A673 (cell line): ENCODE measurements around the gene TOP3B. TPM values are rescaled to one million over a fixed set of nuclear protein-coding genes. Genes with fewer than 3 reads are reported as not detected.

Source experiments
- BruUV-seq: library from RNA; stranded (reverse); fragments of 400-500 nt; replicated peaks from 2 replicates; lab custom pipeline; 2021; lab: Mats Ljungman, UMichigan
- CTCF ChIA-PET: fragments of 300-600 bp; sonication (Branson Sonifier 250); formaldehyde crosslinking; loops from one replicate; lab custom pipeline; 2022; ENCODE audit warnings: antibody characterized with exemption; lab: Charles Lee
- POLR2A ChIA-PET: fragments of 300-600 bp; sonication (Branson Sonifier 250); formaldehyde crosslinking; loops from one replicate; lab custom pipeline; 2022; ENCODE audit warnings: antibody characterized with exemption; ENCODE audit not compliant: low non-redundant PET; lab: Charles Lee
- DNase-seq: peaks from one replicate; pipeline ENCODE4 v3.0.0-alpha.2; 2015; ENCODE audit warnings: low spot score
- H3K27ac ChIP-seq: fragments of 200-600 bp; sonication (generic); 2 replicates; pipeline ENCODE4 v1.5.1; 2016; ENCODE audit warnings: mixed run types, low read depth, mild to moderate bottlenecking, mixed read lengths, antibody characterized with exemption, low read length; ENCODE audit not compliant: poor library complexity, severe bottlenecking
- H3K27me3 ChIP-seq: fragments of 200-600 bp; sonication (generic); replicated peaks from 2 replicates; pipeline ENCODE4 v1.6.1; 2017; ENCODE audit warnings: mixed run types, low read depth, mild to moderate bottlenecking, mixed read lengths, antibody characterized with exemption, low read length; ENCODE audit not compliant: insufficient read depth, poor library complexity
- H3K36me3 ChIP-seq: fragments of 200-600 bp; sonication (generic); 2 replicates; pipeline ENCODE4 v1.6.1; 2016; ENCODE audit warnings: mixed run types, mild to moderate bottlenecking, mixed read lengths, antibody characterized with exemption, low read length; ENCODE audit not compliant: insufficient read depth, poor library complexity, severe bottlenecking
- H3K4me1 ChIP-seq: fragments of 200-600 bp; sonication (generic); 2 replicates; pipeline ENCODE4 v1.6.1; 2017; ENCODE audit warnings: mixed run types, mild to moderate bottlenecking, mixed read lengths, antibody characterized with exemption, low read length; ENCODE audit not compliant: insufficient read depth, poor library complexity, severe bottlenecking
- H3K4me3 ChIP-seq: fragments of 200-600 bp; sonication (generic); 2 replicates; pipeline ENCODE4 v1.5.1; 2016; ENCODE audit warnings: low read depth, mixed run types, mild to moderate bottlenecking, mixed read lengths, low read length; ENCODE audit not compliant: poor library complexity, severe bottlenecking
- H3K9me3 ChIP-seq: fragments of 200-600 bp; sonication (generic); 2 replicates; pipeline ENCODE4 v1.6.1; 2016; ENCODE audit warnings: mixed run types, low read depth, mild to moderate bottlenecking, mixed read lengths, antibody characterized with exemption, low read length; ENCODE audit not compliant: poor library complexity, severe bottlenecking
- EZH2 ChIP-seq: fragments of 200-600 bp; sonication (generic); IDR thresholded peaks from 2 replicates; pipeline ENCODE4 v1.6.1; 2017; ENCODE audit warnings: borderline replicate concordance, low read depth, mild to moderate bottlenecking, mixed read lengths, antibody characterized with exemption, low read length; ENCODE audit not compliant: poor library complexity, severe bottlenecking
- intact Hi-C: fragments of 100-400 bp; cut with micrococcal nuclease; formaldehyde crosslinking; loops from one replicate; pipeline ENCODE4 v1.10.0; 2022; ENCODE audit not compliant: unreplicated experiment
- total RNA-seq: library from RNA; stranded (reverse); gene quantifications from 2 replicates; pipeline ENCODE4 v1.2.3, GENCODE V29; 2021
- TF ChIP-seq, protein P1 (sequence below): fragments of 300-800, 200-600 bp; sonication (generic); conservative IDR thresholded peaks from 2 replicates; pipeline ENCODE4 v1.5.1; 2017; ENCODE audit warnings: low read depth, mild to moderate bottlenecking, antibody characterized with exemption, low read length, moderate library complexity, mixed read lengths

Gene TOP3B
- total RNA-seq, 1 experiment from 2014 or later: 60.2 TPM

DNA sequence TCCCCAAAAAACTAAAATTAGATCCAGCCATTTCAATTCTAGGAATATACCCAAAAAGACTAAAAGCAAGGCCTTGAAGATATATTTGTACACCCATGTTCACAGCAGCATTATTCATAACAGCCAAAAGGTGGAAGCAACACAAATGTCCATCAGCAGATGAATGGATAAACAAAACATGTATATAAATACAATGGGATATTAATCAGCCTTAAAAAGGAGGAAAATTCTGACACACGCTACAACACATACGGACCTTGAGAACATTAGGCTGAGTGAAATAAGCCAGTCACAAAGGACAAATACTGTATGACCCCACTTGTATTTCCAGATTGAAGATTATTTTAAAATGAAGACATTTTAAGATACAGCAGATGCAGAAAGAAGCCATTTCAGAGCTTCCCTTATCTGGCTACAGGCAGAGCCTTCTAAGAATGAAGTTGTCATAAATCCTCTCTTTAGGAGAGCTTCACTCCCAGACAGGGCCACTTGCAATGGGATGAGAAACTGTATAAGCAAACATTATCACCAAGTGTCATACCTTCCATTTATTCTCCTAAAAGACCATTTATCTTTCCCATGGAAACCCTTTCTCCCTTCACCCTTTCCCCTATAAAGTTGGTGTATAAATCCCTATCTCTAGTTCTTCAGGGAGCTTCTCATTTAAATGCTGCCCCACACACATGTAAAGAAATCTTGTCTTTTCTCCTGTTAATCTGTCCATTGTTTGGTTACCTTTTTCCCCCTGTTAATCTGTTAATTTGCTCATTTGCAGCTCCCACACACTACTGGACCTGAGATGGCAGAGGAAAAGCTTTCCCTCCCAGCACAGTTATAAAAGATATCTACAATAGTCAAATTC lies 19.3 kb upstream of the TOP3B start:
- Histone ChIP-seq H3K27me3 (peaks cover 19% of the 10 kb centered on the region), H3K36me3 (no peaks in the 10 kb centered on the region), H3K4me3 (no peak overlapping the region), H3K4me1 (no peaks in the 10 kb centered on the region), H3K9me3 (no peaks in the 10 kb centered on the region), H3K27ac (no peak overlapping the region)
- ChIA-PET CTCF (no interaction called here), POLR2A (no interaction called here)
- TF ChIP-seq EZH2: no peak
- BruUV-seq: no TSS peak
- DNase-seq: no peak
- intact Hi-C loops: no loop called here

DNA sequence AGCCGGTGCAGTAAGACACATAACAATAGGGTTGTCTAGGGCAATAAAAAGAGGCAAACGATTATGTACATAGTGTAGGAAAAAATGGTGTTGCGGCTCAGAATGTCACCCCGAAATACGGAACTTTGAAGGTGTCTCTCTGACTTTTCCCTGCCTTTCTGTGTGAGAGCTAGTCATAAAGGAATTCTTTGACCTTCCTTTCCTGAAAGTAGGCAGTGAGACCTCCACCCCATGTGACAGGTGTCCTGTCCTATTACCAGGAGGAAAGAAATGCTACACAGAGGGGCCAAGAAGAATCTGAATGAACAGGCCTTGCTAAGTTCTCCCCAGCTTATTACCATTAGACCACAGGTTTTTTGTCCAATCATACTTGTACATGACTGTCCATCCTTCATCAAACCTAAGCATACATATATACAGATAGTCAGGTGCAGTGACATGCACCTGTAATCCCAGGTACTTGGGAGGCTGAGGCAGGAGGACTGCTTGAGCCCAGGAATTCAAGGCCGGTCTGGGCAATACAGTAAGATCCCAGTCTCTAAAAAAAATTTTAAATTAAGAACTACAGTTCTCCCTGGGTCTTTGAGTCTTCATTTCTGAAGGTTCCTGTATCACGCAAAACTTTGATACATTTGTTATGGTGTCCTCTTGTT lies 16.1 kb upstream of the TOP3B start:
- ChIA-PET CTCF (no interaction called here), POLR2A (interaction anchor here (0.6 kb wide), 1 partner anchor 31 kb away, joined by 3 read pairs; no protein-coding TSS in a partner anchor)
- H3K36me3 ChIP-seq: no peaks in the 10 kb centered on the region
- no peak overlapping the region for H3K4me3 ChIP-seq
- H3K27ac ChIP-seq: no peak overlapping the region
- H3K9me3 ChIP-seq: no peaks in the 10 kb centered on the region
- intact Hi-C loops: no loop called here
- peaks cover 19% of the 10 kb centered on the region for H3K27me3 ChIP-seq
- no peak for DNase-seq
- H3K4me1 ChIP-seq: no peaks in the 10 kb centered on the region
- no TSS peak for BruUV-seq
- TF ChIP-seq, protein P1, sequence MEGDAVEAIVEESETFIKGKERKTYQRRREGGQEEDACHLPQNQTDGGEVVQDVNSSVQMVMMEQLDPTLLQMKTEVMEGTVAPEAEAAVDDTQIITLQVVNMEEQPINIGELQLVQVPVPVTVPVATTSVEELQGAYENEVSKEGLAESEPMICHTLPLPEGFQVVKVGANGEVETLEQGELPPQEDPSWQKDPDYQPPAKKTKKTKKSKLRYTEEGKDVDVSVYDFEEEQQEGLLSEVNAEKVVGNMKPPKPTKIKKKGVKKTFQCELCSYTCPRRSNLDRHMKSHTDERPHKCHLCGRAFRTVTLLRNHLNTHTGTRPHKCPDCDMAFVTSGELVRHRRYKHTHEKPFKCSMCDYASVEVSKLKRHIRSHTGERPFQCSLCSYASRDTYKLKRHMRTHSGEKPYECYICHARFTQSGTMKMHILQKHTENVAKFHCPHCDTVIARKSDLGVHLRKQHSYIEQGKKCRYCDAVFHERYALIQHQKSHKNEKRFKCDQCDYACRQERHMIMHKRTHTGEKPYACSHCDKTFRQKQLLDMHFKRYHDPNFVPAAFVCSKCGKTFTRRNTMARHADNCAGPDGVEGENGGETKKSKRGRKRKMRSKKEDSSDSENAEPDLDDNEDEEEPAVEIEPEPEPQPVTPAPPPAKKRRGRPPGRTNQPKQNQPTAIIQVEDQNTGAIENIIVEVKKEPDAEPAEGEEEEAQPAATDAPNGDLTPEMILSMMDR: no peak
- TF ChIP-seq EZH2: no peak

DNA sequence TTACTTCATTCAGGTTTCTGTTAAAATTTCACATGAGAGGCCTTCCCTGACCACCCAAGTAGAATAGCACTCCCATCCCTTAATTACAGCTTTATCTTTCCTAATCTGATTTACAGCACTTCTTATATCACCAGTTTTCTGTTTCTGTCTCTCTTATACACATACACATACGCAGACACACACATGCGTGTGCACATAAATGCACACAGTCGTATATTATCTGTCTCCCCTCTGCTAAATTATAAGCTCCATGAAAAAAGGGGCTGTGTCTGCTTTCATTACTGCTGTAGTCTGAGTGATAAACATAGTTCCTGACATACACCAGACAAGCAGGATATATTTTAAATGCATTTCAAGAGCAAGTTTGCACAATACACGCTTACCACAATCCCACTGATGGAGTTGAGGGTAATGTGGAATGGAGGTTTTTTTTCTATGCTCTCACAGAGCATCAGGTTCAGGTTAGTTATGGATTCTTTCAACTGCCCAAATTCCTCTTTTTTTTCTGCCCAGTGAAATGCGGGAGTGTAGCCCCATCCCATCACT lies 13.7 kb upstream of the TOP3B start:
- no peaks in the 10 kb centered on the region for H3K4me1 ChIP-seq
- H3K36me3 ChIP-seq: no peaks in the 10 kb centered on the region
- intact Hi-C loops: no loop called here
- TF ChIP-seq, protein P1: no peak
- no peak for TF ChIP-seq EZH2
- DNase-seq: no peak
- POLR2A ChIA-PET: no interaction called here
- H3K4me3 ChIP-seq: no peak overlapping the region
- no peaks in the 10 kb centered on the region for H3K9me3 ChIP-seq
- H3K27ac ChIP-seq: no peak overlapping the region
- no TSS peak for BruUV-seq
- CTCF ChIA-PET: no interaction called here
- H3K27me3 ChIP-seq: peaks cover 10% of the 10 kb centered on the region
